ENCODE data around the gene KRTAP9-6. TPM values are rescaled to one million over a fixed set of nuclear protein-coding genes. Genes with fewer than 3 reads are reported as not detected.

The KRTAP9-6 gene
- total RNA-seq, 1 experiment from 2014 or later, result not detected

- intact Hi-C loops (cut with micrococcal nuclease), result no loop called here
- no peak for ATAC-seq
- Histone ChIP-seq H3K4me3 (replicated peaks in 1 of 2; ENCODE audit: low read depth in 1 of 2, low read length in 2 of 2) (no peak overlapping the region), H3K27me3 (ENCODE audit: insufficient read depth, low read length) (no peaks in the 10 kb centered on the region), H3K4me1 (ENCODE audit: control insufficient read depth in 1 of 2, insufficient read depth in 2 of 2, low read length in 2 of 2) (no peaks in the 10 kb centered on the region), H3K36me3 (ENCODE audit: control insufficient read depth in 1 of 2, insufficient read depth in 2 of 2, low read length in 2 of 2) (no peaks in the 10 kb centered on the region), H2AFZ (ENCODE audit: low read depth, low read length, poor library complexity, severe bottlenecking) (no peak overlapping the region), H3K4me2 (ENCODE audit: low read length) (no peak overlapping the region), H3K27ac (ENCODE audit: low read depth, low read length) (no peak overlapping the region), H3K9me3 (ENCODE audit: control insufficient read depth in 1 of 2, insufficient read depth in 1 of 2, low read depth in 1 of 2, low read length in 2 of 2) (no peaks in the 10 kb centered on the region), H3K79me2 (ENCODE audit: insufficient read depth, low read length) (no peaks in the 10 kb centered on the region), H3K9ac (ENCODE audit: low read length) (no peak overlapping the region), H3K9me2 (ENCODE audit: insufficient read depth) (no peaks in the 10 kb centered on the region), H4K20me1 (ENCODE audit: insufficient read depth) (no peaks in the 10 kb centered on the region)
- BruUV-seq (replicated peaks), result no TSS peak
- no peak for DNase-seq (ENCODE audit: low read depth, low spot score)
- ChIA-PET CTCF (no interaction called here), POLR2A (no interaction called here), RAD21 (ENCODE audit: low non-redundant PET in 1 of 2, low total read pairs in 2 of 2, uncharacterized antibody in 2 of 2, unreplicated experiment in 2 of 2) (no interaction called here)
- TF ChIP-seq REST (IDR thresholded peaks at IDR 0.05; ENCODE audit: low read depth), result no peak
- TF ChIP-seq CBX3 (IDR thresholded peaks at IDR 0.05; ENCODE audit: low read depth), result no peak
- TF ChIP-seq SP1 (IDR thresholded peaks at IDR 0.05; ENCODE audit: low read depth), result no peak
- TF ChIP-seq ZFX (IDR thresholded peaks at IDR 0.05), result no peak
- TF ChIP-seq FOSL1 (IDR thresholded peaks at IDR 0.05; ENCODE audit: low read depth), result no peak
- TF ChIP-seq ZNF274 (IDR thresholded peaks at IDR 0.05; ENCODE audit: low read depth, low read length), result no peak
- no peak for TF ChIP-seq MAX (IDR thresholded peaks at IDR 0.05)
- no peak for TF ChIP-seq SRF (IDR thresholded peaks at IDR 0.05; ENCODE audit: low read depth)
- no peak for TF ChIP-seq TCF7L2 (IDR thresholded peaks at IDR 0.05; ENCODE audit: borderline replicate concordance, extremely low read depth, insufficient read depth, insufficient read length)
- no peak for TF ChIP-seq CEBPB (IDR thresholded peaks at IDR 0.05; ENCODE audit: low read depth)
- TF ChIP-seq YY1 (IDR thresholded peaks at IDR 0.05; ENCODE audit: extremely low read depth, insufficient replicate concordance, low read depth, low read length), result no peak
- no peak for TF ChIP-seq ZBTB33 (IDR thresholded peaks at IDR 0.05; ENCODE audit: extremely low read depth, insufficient replicate concordance, low read length)
These were observed 43.2 kb downstream of the KRTAP9-6 start for GRCh38 chr17:41308251-41308917.
